Cardiac fibroblast (primary cell): ENCODE measurements around the gene UGT1A4.

Experiments used
- DNase-seq, 2 donors: peaks; one replicate each; pipeline versions ENCODE4 v3.0.0 to v3.0.0-alpha.2; 2010; ENCODE audit warnings: low read depth in 2 of 2
- H3K4me3 ChIP-seq, 2 donors: replicated peaks in 1 of 2; 1 replicate in 1 of 2; 2 replicates in 1 of 2; pipeline ENCODE4 v1.5.1; 2011; ENCODE audit warnings: low read depth in 2 of 2, low read length in 2 of 2, mild to moderate bottlenecking in 2 of 2, moderate library complexity in 1 of 2
- CTCF ChIP-seq: IDR thresholded peaks from one replicate; pipeline ENCODE4 v1.5.1; 2011; ENCODE audit warnings: low read depth, mild to moderate bottlenecking, low read length, inconsistent platforms

Gene UGT1A4

DNA sequence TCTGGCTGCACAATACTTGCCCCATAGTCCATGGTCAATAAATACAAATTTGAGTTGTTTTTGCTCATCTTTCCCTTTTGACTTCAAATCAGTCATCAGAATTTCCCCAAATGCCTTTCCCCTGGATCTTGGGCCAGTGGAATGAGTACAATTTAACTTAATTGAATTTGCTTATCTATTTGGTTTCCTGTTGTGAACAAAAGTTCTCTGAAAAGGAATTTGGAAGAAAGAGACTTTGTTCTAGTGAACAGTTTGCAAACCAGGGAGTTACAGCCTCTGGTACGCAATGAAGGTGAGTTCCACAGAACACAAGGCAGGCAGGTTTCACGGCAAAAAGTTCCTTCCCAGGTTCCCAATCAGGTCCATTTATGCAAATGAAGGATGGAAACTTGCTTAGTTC lies 40.3 kb downstream of the UGT1A4 start:
- TF ChIP-seq CTCF, result no peak
- peak in 1 of 2 donors; percentile 60 for DNase-seq
- H3K4me3 ChIP-seq, result no peak overlapping the region

DNA sequence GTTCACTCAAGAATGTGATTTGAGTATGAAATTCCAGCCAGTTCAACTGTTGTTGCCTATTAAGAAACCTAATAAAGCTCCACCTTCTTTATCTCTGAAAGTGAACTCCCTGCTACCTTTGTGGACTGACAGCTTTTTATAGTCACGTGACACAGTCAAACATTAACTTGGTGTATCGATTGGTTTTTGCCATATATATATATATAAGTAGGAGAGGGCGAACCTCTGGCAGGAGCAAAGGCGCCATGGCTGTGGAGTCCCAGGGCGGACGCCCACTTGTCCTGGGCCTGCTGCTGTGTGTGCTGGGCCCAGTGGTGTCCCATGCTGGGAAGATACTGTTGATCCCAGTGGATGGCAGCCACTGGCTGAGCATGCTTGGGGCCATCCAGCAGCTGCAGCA lies 41.5 kb downstream of the UGT1A4 start, which contains the start of gene UGT1A1:
Gene UGT1A1, plus strand, starts transcription at position 228 of the 400 bp plus-strand sequence. Its CDS starts 18 bp downstream, at position 246.
- H3K4me3 ChIP-seq, result no peak within 1 kb of the TSS
- DNase-seq, result no peak
- no peak for TF ChIP-seq CTCF

- H3K4me3 ChIP-seq, result no peak overlapping the region
- DNase-seq, result peak in 1 of 2 donors; percentile 6
- no peak for TF ChIP-seq CTCF
These were observed 42.7 kb downstream of the UGT1A4 start for GRCh38 chr2:233761040-233761769.

DNA sequence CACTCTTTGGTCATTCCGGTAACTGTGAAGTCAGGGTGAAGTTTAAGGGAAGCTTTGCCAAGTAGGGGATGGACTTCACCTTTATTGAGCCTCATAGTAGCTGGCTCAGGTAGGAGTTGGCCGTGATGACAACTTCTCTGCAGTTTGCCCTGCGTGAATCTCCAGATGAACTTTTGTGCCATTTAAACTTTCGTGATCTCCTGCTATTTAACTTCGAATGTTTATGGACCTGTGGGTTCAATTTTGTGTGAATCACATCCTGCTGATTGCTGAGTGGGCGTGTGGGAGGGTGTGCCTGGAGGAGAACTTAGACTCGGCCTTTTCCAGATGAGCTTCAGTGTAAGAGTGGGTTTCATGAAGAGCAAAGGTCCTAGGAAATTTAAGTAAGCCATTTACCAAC lies 45.7 kb downstream of the UGT1A4 start:
- no peak overlapping the region for H3K4me3 ChIP-seq
- TF ChIP-seq CTCF, result no peak
- peak; percentile 39 to 63 for DNase-seq

DNA sequence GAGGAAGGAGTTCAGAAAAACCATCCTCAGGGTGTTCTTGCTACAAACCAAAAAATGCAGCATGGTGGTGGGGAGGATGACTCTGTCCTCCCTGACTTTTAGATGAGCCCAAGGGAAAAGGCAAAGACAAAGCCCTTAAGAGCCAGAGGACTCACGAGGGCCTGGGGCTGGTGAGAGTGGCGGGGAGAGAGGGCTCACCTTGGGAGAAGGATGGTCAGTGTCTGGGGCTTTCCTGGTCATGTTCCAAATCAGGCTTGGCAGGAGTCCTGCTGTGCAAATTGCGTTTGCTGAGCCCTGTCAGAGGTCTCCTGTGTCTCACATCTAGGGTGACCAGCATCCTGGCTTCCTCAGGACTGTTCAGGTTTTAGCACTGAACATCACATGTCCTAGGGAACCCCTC lies 46.2 kb downstream of the UGT1A4 start:
- no peak overlapping the region for H3K4me3 ChIP-seq
- DNase-seq, result no peak
- TF ChIP-seq CTCF, result no peak

DNA sequence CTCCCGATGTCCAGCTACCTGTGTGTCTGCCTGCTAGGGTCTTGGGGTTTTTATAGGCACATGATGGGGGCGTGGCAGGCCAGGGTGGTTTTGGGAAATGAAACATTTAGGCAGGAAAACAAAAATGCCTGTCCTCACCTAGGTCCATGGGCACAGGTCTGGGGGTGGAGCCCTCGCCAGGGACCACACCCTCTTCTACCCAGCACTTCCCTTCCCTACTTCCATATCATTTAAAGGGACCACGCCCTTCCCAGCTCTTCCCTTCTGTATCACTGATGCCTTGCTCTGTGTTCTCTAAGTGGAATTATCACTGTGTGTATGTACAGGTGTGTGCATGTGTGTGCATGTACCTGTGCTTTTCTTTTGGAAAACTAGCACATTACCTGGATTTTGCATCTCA lies 47.9 kb downstream of the UGT1A4 start:
- no peak for TF ChIP-seq CTCF
- no peak for DNase-seq
- H3K4me3 ChIP-seq, result no peak overlapping the region

GRCh38 chr2:233768076-233768475 lies 49.5 kb downstream of the UGT1A4 start:
- TF ChIP-seq CTCF, result no peak
- no peak overlapping the region for H3K4me3 ChIP-seq
- no peak for DNase-seq
